Motor neuron (in vitro differentiated cells): ENCODE results near the gene ZNF66. TPM values are rescaled to one million over a fixed set of nuclear protein-coding genes. Genes with fewer than 3 reads are reported as not detected.
"Not testable (repeated sequence)": the region's sequence is repeated elsewhere in the genome, so short reads cannot be mapped to it uniquely, and the experiment has no call there.

Experiments used
- ATAC-seq, 8 experiments: fragments of 200-7000 bp; cut with Tn5 transposase; replicated peaks in 6 of 8; 2 replicates each; pipeline ENCODE4 v1.8.0; 2021; ENCODE audit warnings: mild to moderate bottlenecking in 8 of 8, moderate library complexity in 8 of 8
- H3K27ac ChIP-seq, 2 donors: fragments of 250-450 bp; sonication (Bioruptor Pico); 2 replicates each; pipeline ENCODE4 v1.9.0; 2021; ENCODE audit warnings: antibody characterized with exemption in 2 of 2, mild to moderate bottlenecking in 2 of 2, moderate library complexity in 1 of 2
- H3K4me1 ChIP-seq, 2 donors: fragments of 250-450 bp; sonication (Bioruptor Pico); replicated peaks in 1 of 2; 2 replicates each; pipeline ENCODE4 v1.6.1; 2021; ENCODE audit warnings: antibody characterized with exemption in 2 of 2, mild to moderate bottlenecking in 2 of 2, moderate library complexity in 1 of 2
- H3K4me3 ChIP-seq, 5 donors: fragments of 250-450 bp; sonication (Bioruptor Pico); 2 replicates each; pipeline ENCODE4 v1.9.0; 2021; ENCODE audit warnings: antibody characterized with exemption in 5 of 5, mild to moderate bottlenecking in 5 of 5, moderate library complexity in 4 of 5
- WGBS, 10 experiments: fragments of 450-650 bp; shearing (Covaris generic); methylation state at CpG; one replicate each; pipeline ENCODE4 v1.0.0; 2022; 5-methylcytosine and 5-hydroxymethylcytosine counted together
- in situ Hi-C, 9 experiments: fragments of 400-800 bp; cut with MboI; loops; one replicate each; pipeline ENCODE4 v1.15.0; 2021; ENCODE audit warnings: low sequenced_read_pairs in 9 of 9, low pct_unique_long_range_greater_than_20kb in 2 of 9; ENCODE audit not compliant: unreplicated experiment in 9 of 9
- total RNA-seq, 8 experiments: library from RNA; unstranded; fragments of 300-600 nt; gene quantifications; 2 replicates each; pipeline versions ENCODE4 v1.2.3 to v1.2.4, GENCODE V29; 2022

The ZNF66 gene
- 1 to 10 TPM in 7 of 8 experiments, under 1 TPM in 1; 0.66 to 8.6 (median 3.0) TPM for total RNA-seq

DNA sequence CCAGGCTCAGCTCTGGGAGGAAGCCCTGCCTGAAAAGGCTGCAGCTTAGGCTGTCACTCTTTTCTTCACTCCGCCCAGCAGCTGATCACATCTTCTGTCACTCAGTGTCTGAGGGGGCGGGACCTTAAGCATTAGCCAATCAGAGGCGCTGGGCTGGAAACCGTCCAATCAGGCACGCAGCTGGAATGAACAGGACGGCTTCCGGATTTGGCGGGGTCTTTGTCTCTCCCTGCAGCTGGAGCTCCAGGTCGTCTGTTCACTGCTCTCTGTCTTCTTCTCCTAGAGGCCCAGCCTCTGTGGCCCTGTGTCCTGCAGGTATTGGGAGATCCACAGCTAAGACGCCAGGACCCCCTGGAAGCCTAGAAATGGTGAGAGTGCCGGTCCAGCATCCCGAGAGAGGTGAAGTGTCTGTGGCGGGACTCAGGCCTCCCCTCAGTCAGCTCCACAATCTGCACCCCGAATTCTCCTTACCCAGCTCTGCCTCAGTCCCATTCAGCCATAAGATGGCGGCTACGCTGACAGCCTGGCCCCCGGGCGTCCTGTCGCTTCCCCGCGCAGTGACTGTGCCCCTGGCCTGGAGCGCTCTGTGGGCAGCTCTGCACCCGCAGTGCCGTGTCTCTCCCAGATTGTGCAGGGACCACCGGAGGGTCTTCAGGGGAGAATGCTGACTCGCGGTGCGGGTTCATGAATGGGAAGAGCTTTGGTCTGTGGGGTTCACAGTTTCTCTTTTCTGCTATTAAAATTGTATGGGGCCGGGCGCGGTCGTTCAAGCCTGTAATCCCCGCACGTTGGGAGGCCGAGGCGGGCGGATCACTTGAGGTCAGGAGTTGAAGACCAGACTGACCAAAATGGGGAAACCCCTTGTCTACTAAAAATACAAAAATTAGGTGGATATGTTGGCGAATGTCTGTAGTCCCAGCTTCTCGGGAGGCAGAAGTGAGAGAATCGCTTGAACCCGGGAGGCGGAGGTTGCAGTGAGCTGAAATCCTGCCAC, at the start of gene ZNF66:
Gene ZNF66, plus strand, starts transcription at position 222 of the 994 bp plus-strand sequence. Its CDS starts 144 bp downstream, at position 366.
- Histone ChIP-seq H3K4me3 (peak within 1 kb of the TSS; percentile 66 to 92 (median 74)), H3K27ac (peak within 1 kb of the TSS; percentile 51 to 67), H3K4me1 (no peaks in the 10 kb centered on the region)
- ATAC-seq: peak; percentile 98 to 100 (median 100)
- in situ Hi-C loops: no loop called here
- WGBS, 10 experiments: 0 to 10% (median 1%) methylated on average over 1 to 27 of the region's 42 CpGs; no CpG with 5 or more reads in 2 of the 10 experiments

DNA sequence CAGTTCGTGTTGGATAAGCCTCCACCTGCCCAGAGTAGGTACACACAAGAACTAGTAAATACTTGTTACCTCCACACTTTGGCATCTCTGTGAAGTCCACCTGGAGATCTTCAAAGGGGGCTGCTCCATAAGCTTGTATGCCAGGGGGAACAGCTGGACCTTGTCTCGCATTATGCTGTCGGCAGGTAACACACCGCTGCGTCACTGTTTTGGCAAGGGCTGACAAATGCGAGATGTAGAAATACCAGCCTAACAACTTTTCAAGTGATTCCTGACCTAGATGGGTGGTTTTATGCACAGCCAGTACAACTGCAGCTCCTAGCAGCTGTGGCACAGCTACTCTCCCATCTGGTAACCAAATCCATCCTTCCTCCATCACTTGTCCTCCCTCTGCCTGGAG, 25.9 kb upstream of the ZNF66 start:
- H3K4me1 ChIP-seq, H3K4me3 ChIP-seq, in situ Hi-C loops, ATAC-seq, H3K27ac ChIP-seq: not testable (repeated sequence)
- WGBS, 10 experiments: 85 to 90% methylated on average over 3 to 4 of the region's 6 CpGs; no CpG with 5 or more reads in 8 of the 10 experiments

DNA sequence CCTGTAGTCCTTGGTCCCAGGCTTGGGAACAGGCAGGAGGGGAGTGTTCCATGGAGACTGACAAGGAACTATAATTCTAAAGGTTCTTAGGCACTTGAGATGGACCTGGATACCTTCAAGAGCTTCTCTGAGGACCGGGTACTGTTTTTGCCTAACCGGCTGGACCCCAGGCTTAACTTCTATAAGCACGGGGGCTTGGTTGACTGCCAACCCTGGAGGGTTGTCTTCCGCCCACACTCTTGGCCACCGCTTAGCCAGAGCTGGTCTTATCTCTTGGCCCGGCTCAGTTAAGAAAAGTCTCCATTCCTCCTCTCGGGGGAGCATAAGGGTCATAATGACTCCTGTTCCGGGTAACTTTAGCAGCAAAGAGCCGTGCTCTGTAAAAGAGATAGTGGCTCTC, 23.8 kb upstream of the ZNF66 start:
- 60% methylated on average over 1 of the region's 9 CpGs; no CpG with 5 or more reads in 9 of the 10 experiments for WGBS, 10 experiments
- H3K4me3 ChIP-seq, H3K27ac ChIP-seq, H3K4me1 ChIP-seq, in situ Hi-C loops, ATAC-seq: not testable (repeated sequence)

DNA sequence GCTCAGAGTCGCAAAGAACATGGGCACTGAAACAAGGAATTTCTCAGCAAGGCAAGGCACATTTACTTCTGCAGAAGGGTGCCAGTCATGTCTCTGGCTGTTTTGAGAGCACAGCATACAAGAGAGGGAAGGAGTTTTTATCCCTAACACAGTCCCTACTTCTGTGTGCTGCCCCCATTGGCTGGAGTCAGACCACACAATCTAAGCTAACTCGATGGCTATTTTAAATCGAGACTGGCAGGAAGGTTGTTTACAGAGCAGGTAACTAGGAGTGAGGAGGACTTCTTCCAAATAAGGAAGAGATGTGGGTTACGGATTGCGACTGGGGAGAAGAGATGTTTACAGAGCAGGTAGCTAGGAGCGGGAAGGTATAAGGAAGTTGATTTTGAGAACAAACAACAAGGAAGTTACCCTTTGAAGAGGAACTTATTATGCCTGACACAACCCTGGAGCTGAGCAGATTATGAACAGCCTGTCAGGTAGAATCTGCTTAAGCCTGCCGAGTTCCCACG, 6.8 kb upstream of the ZNF66 start:
- H3K4me3 ChIP-seq, in situ Hi-C loops, H3K4me1 ChIP-seq, H3K27ac ChIP-seq, ATAC-seq: not testable (repeated sequence)
- WGBS, 10 experiments: 0 to 98% (median 66%) methylated on average over 2 to 5 of the region's 8 CpGs; no CpG with 5 or more reads in 5 of the 10 experiments

DNA sequence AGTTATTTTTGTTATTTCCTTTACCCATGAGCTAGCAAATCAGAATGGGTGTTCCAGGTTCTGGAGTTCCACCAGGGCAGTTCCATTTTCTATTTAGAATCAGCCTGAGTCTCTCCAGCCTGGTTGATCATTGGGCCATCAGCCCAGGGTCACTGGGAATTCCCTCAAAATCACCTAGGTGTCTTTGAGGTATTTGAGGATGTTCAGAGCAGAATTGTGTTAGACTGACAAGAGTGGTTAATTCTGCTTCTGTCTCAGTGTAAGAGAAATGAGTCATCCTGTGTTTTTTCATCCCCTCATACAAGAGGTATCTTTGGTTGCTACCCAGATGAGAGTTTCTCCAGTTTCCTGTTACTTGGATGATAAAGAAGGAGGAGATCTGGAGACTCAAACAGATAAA, 11.7 kb downstream of the ZNF66 start:
- Histone ChIP-seq H3K4me3 (no peak overlapping the region), H3K4me1 (no peaks in the 10 kb centered on the region), H3K27ac (no peak overlapping the region)
- in situ Hi-C loops: no loop called here
- no peak for ATAC-seq

DNA sequence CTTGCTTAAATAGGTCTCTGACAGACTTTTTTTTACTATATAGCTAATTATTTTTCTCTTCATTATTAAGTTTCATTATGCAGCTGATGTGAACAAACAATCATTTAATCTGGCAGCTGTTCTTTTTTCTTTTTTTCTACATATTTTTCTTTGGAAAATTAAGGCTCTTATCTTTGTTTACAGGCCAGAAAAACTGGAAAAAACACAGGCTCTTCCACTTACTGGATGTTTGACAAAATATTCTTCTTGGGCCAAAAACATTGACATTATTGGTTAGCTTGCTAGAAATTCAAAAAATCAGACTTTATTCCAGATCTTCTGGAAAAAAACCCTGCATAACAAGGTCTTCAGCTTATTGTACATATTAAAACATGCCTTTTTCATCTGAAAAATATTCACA, 15.7 kb downstream of the ZNF66 start:
- Histone ChIP-seq H3K4me3 (no peak overlapping the region), H3K27ac (no peak overlapping the region), H3K4me1 (no peaks in the 10 kb centered on the region)
- in situ Hi-C loops: no loop called here
- no peak for ATAC-seq

DNA sequence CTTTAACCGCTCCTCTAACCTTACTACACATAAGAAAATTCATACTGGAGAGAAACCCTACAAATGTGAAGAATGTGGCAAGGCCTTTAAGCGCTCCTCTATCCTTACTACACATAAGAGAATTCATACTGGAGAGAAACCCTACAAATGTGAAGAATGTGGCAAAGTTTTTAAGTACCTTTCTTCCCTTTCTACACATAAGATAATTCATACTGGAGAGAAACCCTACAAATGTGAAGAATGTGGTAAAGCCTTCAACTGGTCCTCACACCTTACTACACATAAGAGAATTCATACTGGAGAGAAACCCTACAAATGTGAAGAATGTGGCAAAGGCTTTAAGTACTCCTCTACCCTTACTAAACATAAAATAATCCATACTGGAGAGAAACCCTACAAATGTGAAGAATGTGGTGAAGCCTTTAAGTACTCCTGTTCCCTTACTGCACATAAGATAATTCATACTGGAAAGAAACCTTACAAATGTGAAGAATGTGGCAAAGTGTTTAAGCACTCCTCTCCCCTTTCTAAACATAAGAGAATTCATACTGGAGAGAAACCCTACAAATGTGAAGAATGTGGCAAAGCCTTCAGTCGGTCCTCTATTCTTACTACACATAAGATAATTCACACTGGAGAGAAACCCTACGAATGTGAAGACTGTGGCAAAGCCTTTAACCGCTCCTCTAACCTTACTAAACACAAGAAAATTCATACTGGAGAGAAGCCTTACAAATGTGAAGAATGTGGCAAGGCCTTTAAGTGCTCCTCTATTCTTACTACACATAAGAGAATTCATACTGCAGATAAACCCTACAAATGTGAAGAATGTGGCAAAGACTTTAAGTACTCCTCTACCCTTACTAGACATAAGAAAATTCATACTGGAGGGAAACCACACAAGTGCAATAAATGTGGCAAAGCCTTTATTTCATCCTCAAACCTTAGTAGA, 30.5 kb downstream of the ZNF66 start:
- H3K4me1 ChIP-seq, in situ Hi-C loops, H3K27ac ChIP-seq, H3K4me3 ChIP-seq, ATAC-seq: not testable (repeated sequence)
- 0 to 100% (median 83%) methylated on average over 1 to 5 of the region's 5 CpGs for WGBS, 10 experiments

DNA sequence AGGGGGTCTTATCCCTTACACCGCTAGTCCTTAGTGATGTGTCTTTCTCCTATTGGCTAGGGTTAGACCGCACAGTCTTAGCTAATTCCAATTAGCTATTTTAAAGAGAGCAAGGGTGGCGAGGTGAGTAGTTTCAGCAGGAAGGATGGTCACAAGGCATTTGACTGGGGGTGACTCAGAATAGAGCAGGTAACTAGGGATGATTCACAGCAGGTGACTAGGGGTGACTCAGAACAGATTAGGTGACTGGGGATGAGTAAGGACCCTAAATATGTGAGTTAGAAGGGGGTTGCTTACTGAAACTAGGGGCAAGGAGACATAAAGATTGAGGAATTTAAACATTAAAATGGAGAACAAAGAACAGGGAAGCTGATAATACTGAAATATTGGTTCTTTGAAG, 64.3 kb downstream of the ZNF66 start:
- in situ Hi-C loops: no loop called here
- 73 to 100% (median 90%) methylated on average over 1 to 3 of the region's 3 CpGs; no CpG with 5 or more reads in 1 of the 10 experiments for WGBS, 10 experiments
- Histone ChIP-seq H3K4me1 (no peaks in the 10 kb centered on the region), H3K27ac (no peak overlapping the region), H3K4me3 (no peak overlapping the region)
- no peak for ATAC-seq

Other genes starting within 250 kb of the ZNF66 start
- gene ZNF737, start 210.5 kb upstream of the ZNF66 start, total RNA-seq: 10 to 100 TPM in 5 of 8 experiments, 1 to 10 TPM in 3; 2.5 to 35.2 (median 18.4) TPM
- gene ZNF626, start 114.7 kb upstream of the ZNF66 start, total RNA-seq: 10 to 100 TPM in 6 of 8 experiments, 1 to 10 TPM in 1, under 1 TPM in 1; 0.45 to 20.8 (median 14.5) TPM
- 10 to 100 TPM in 4 of 8 experiments, 1 to 10 TPM in 4; 2.5 to 16.0 (median 11.5) TPM for gene ZNF85, start 146.9 kb downstream of the ZNF66 start, total RNA-seq
- 10 to 100 TPM in 2 of 8 experiments, 1 to 10 TPM in 6; 6.0 to 15.0 (median 9.1) TPM for gene ZNF430, start 244.4 kb downstream of the ZNF66 start, total RNA-seq